H1 (cell line): ENCODE data around the gene FBXO7. TPM values are rescaled to one million over a fixed set of nuclear protein-coding genes. Genes with fewer than 3 reads are reported as not detected.

Experiments used
- CHD7 ChIP-seq: fragments of 300-600 bp; sonication (generic); IDR thresholded peaks from 2 replicates; pipeline ENCODE4 v1.7.1; 2012; ENCODE audit warnings: low read length, moderate library complexity, mild to moderate bottlenecking, inconsistent platforms; ENCODE audit not compliant: insufficient replicate concordance
- polyA plus RNA-seq, 7 experiments: library from polyadenylated mRNA; depleted of rRNA in 3 of 7; stranded (reverse) in 5 of 7; unstranded in 2 of 7; fragments of >200 nt in 5 of 7; fragments of 200-250 nt in 2 of 7; gene quantifications; 1 replicate in 5 of 7; 2 replicates in 1 of 7; 4 replicates in 1 of 7; pipeline versions ENCODE4 v1.2.1 to v1.2.3, GENCODE V29; 2011 to 2013; ENCODE audit warnings: missing spikeins in 2 of 7, mixed read lengths in 2 of 7
- total RNA-seq: library from RNA; stranded (reverse); fragmentation: NEBNext Ultra II Directional; extraction: Animal tissue kit (Norgen Biotek cat#: 25700); gene quantifications from 2 replicates; pipeline ENCODE4 v1.2.1, GENCODE V29; 2021

The FBXO7 gene
- total and polyA plus RNA-seq, 2 of the 8 experiments (the other 6 are each of a cell fraction or from before 2014, with no cell fraction given): 62.7 to 76.1 TPM

GRCh38 chr22:32493551-32493950 lies 18.9 kb downstream of the FBXO7 start (continued):
- no peak for TF ChIP-seq CHD7
